ENCODE data around the gene AVEN.
"Not testable (repeated sequence)": the region's sequence is repeated elsewhere in the genome, so short reads cannot be mapped to it uniquely, and the experiment has no call there.

AVEN gene

GRCh38 chr15:34038023-34038870, 757 bp downstream of the AVEN start:
- peak; percentile 71 for DNase-seq

- no peak for DNase-seq
These were observed 6.8 kb downstream of the AVEN start for GRCh38 chr15:34031987-34032760.

- DNase-seq, result no peak
These were observed 11.4 kb downstream of the AVEN start for GRCh38 chr15:34027606-34028005.

GRCh38 chr15:34025252-34025651, 13.8 kb downstream of the AVEN start:
- no peak for DNase-seq

GRCh38 chr15:34023907-34024306, 15.1 kb downstream of the AVEN start:
- no peak for DNase-seq

GRCh38 chr15:34019369-34019990, 19.5 kb downstream of the AVEN start:
- DNase-seq, result no peak

- not testable (repeated sequence) for DNase-seq
These were observed 20.3 kb downstream of the AVEN start for GRCh38 chr15:34018738-34019137.

GRCh38 chr15:34018021-34018645, 20.9 kb downstream of the AVEN start:
- DNase-seq, result no peak

- DNase-seq, result no peak
These were observed 24.4 kb downstream of the AVEN start for GRCh38 chr15:34014556-34014955.

GRCh38 chr15:34013746-34014145, 25.3 kb downstream of the AVEN start:
- no peak for DNase-seq

- DNase-seq, result no peak
These were observed 26.5 kb downstream of the AVEN start for GRCh38 chr15:34012461-34013028.

- no peak for DNase-seq
These were observed 27.5 kb downstream of the AVEN start for GRCh38 chr15:34011481-34011880.

GRCh38 chr15:34010921-34011320, 28.1 kb downstream of the AVEN start:
- no peak for DNase-seq

- no peak for DNase-seq
These were observed 29.3 kb downstream of the AVEN start for GRCh38 chr15:34009656-34010055.

- no peak for DNase-seq
These were observed 32.6 kb downstream of the AVEN start for GRCh38 chr15:34006381-34006780.

GRCh38 chr15:34001536-34001935, 37.5 kb downstream of the AVEN start:
- DNase-seq, result no peak

GRCh38 chr15:33995666-33996065, 43.3 kb downstream of the AVEN start:
- DNase-seq, result not testable (repeated sequence)

- no peak for DNase-seq
These were observed 44.9 kb downstream of the AVEN start for GRCh38 chr15:33994005-33994615.

- DNase-seq, result no peak
These were observed 50.6 kb downstream of the AVEN start for GRCh38 chr15:33988384-33988783.

- no peak for DNase-seq
These were observed 51.6 kb downstream of the AVEN start for GRCh38 chr15:33987444-33987843.

- no peak for DNase-seq
These were observed 53.3 kb downstream of the AVEN start for GRCh38 chr15:33985751-33986150.

- no peak for DNase-seq
These were observed 53.7 kb downstream of the AVEN start for GRCh38 chr15:33985287-33985686.
